H7 (cell line): ENCODE results near the gene APOBR. TPM values are rescaled to one million over a fixed set of nuclear protein-coding genes. Genes with fewer than 3 reads are reported as not detected.
"Not testable (repeated sequence)": the region's sequence is repeated elsewhere in the genome, so short reads cannot be mapped to it uniquely, and the experiment has no call there.

ENCODE experiments used
- DNase-seq: peaks from one replicate; pipeline ENCODE4 v3.0.0; 2012
- H3K27me3 ChIP-seq: 2 replicates; pipeline ENCODE4 v1.6.0; 2011; ENCODE audit warnings: mild to moderate bottlenecking, low read length; ENCODE audit not compliant: control insufficient read depth, insufficient read depth
- H3K36me3 ChIP-seq: replicated peaks from 2 replicates; pipeline ENCODE4 v1.5.1; 2011; ENCODE audit warnings: low read length; ENCODE audit not compliant: control insufficient read depth, insufficient read depth
- H3K4me3 ChIP-seq: 2 replicates; pipeline ENCODE4 v1.5.1; 2011; ENCODE audit warnings: low read depth, mild to moderate bottlenecking, control low read depth, low read length, moderate library complexity; ENCODE audit not compliant: insufficient read depth
- total RNA-seq: library from RNA; depleted of rRNA; stranded (reverse); fragments of >200 nt; shearing (Covaris generic); gene quantifications from 2 replicates; pipeline ENCODE4 v1.2.3, GENCODE V29; 2014; rRNA removed

APOBR gene
- total RNA-seq = not detected in 2 replicates

DNA sequence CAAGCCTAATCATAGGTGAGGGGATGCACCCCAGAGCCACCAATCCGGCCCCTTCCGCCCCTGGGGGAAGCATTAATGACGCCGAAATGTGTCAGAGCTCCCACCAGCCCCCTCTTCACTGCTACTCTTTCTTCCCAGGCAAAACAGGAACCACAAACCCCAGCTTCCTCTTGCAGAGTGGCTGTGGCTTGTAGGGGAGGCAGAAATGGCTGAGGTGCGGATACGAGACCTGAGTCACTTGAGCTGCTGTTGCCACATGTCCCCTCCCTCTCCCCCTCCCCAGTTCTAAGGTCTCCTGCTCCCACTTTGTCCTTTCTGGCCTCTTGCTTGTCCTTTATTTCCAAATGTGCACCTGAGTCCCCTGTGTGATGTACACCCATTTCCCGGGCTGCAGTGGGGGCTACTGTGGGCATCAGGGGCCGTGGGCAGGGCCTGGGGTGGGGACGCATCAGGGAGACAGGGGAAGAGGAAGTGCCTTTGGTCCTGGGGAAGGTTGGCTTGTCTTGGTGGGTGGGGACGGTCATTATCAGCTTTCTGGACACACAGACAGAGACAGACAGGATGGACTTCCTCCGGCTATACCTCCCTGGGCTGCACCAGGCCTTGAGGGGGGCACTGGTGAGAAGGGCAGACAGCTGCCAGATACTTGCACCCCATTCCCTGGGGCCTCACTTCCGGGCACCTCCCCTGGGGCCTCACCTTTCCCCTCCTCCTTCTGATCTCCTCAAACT, at the start of gene APOBR:
TSS of gene APOBR (plus strand) at position 523 of the 731 bp plus-strand sequence. CDS start at position 562, 39 bp downstream.
- H3K4me3 ChIP-seq = no peak within 1 kb of the TSS
- no peak for DNase-seq
- no peaks in the 10 kb centered on the region; the same call in none of the 2 replicates for H3K27me3 ChIP-seq
- H3K36me3 ChIP-seq = no peaks in the 10 kb centered on the region

DNA sequence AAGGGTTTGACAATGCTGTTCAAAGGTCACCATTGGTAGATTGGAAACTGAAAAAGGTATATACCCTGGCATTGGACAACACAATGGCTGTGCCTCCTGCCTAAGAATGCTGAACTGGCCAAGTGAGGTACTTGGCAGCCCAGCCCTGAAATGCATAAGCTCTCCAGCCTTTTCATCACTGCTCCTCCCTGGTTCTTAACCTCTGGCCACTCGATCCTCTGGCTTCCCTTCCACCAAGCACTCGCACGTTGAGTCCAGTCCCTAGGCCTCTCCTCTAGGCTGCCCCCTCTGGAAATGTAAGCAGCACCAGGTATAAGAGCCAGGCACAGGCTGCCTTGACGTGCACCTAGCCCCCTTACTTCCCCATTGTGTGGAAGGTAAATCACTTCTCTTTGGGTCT, 48.1 kb upstream of the APOBR start:
- DNase-seq, H3K27me3 ChIP-seq, H3K36me3 ChIP-seq, H3K4me3 ChIP-seq: not testable (repeated sequence)

DNA sequence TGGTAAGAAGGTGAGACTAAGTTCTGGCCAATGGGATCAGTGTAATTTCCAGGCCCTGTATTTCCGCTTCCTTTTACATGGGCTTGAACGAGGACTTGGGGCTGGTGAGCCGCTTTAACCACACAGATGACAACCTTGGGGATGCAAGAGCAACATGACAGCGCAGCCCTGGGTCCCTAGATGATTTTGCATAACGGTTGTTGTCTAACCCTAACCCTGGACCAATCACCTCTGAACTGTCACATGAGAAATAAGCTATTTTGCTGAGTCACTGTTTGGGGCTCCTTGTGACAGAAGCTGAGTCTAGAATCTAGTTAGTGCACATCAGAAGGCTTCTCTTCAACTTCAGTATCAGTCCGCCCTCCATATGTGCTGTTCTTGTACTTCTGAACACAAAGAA, 47.4 kb upstream of the APOBR start:
- H3K4me3 ChIP-seq, H3K27me3 ChIP-seq: not testable (repeated sequence)

GRCh38 chr16:28473714-28474265, 20.7 kb upstream of the APOBR start:
- Histone ChIP-seq H3K4me3 (no peak overlapping the region), H3K36me3 (no peaks in the 10 kb centered on the region; the same call in 1 of the 2 replicates), H3K27me3 (no peaks in the 10 kb centered on the region)
- DNase-seq = no peak

More for the DNA sequence above, 47.4 kb upstream of the APOBR start:
- not testable (repeated sequence) for DNase-seq, H3K36me3 ChIP-seq

DNA sequence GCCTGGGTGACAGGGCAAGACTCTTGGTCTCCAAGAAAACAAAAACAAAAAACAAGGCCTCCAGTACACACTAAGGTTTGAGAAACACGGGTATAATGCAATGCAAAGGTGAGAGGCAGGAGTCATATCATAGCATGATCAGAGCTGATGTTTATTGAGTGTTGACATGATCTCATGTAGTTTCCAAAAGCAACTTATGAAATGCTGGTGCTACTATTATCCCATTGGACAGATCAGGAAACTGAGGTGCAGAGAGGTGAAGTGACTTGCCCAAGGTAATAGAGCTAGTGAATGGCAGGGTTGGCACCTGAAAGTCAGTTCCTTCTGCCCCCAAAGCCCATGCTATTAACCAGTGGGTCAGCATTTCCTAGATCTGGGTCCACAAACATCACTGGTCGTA, 19.2 kb upstream of the APOBR start:
- Histone ChIP-seq H3K4me3 (no peak overlapping the region), H3K27me3 (no peaks in the 10 kb centered on the region), H3K36me3 (no peaks in the 10 kb centered on the region; the same call in 1 of the 2 replicates)
- DNase-seq = no peak

GRCh38 chr16:28477311-28477920, 17.0 kb upstream of the APOBR start:
- Histone ChIP-seq H3K36me3 (no peaks in the 10 kb centered on the region; the same call in 1 of the 2 replicates), H3K27me3 (no peaks in the 10 kb centered on the region), H3K4me3 (no peak overlapping the region)
- DNase-seq = no peak

GRCh38 chr16:28478506-28479180, 15.8 kb upstream of the APOBR start:
- H3K27me3 ChIP-seq = no peaks in the 10 kb centered on the region
- DNase-seq = no peak
- no peak overlapping the region for H3K4me3 ChIP-seq
- H3K36me3 ChIP-seq = no peaks in the 10 kb centered on the region; the same call in 1 of the 2 replicates

GRCh38 chr16:28482026-28482425, 12.4 kb upstream of the APOBR start:
- Histone ChIP-seq H3K36me3 (no peaks in the 10 kb centered on the region; the same call in none of the 2 replicates), H3K27me3 (no peaks in the 10 kb centered on the region), H3K4me3 (no peak overlapping the region)
- DNase-seq = no peak

GRCh38 chr16:28483361-28483760, 11.1 kb upstream of the APOBR start:
- not testable (repeated sequence) for H3K4me3 ChIP-seq, H3K27me3 ChIP-seq, H3K36me3 ChIP-seq, DNase-seq

GRCh38 chr16:28486266-28486665, 8.2 kb upstream of the APOBR start:
- H3K36me3 ChIP-seq = peaks cover 1% of the 10 kb centered on the region
- H3K4me3 ChIP-seq = no peak overlapping the region
- H3K27me3 ChIP-seq = no peaks in the 10 kb centered on the region
- no peak for DNase-seq

GRCh38 chr16:28491230-28491969, 3.0 kb upstream of the APOBR start:
- Histone ChIP-seq H3K36me3 (peaks cover 1% of the 10 kb centered on the region), H3K4me3 (peak overlapping the region; percentile 89), H3K27me3 (no peaks in the 10 kb centered on the region; the same call in none of the 2 replicates)
- DNase-seq = peak; percentile 83

DNA sequence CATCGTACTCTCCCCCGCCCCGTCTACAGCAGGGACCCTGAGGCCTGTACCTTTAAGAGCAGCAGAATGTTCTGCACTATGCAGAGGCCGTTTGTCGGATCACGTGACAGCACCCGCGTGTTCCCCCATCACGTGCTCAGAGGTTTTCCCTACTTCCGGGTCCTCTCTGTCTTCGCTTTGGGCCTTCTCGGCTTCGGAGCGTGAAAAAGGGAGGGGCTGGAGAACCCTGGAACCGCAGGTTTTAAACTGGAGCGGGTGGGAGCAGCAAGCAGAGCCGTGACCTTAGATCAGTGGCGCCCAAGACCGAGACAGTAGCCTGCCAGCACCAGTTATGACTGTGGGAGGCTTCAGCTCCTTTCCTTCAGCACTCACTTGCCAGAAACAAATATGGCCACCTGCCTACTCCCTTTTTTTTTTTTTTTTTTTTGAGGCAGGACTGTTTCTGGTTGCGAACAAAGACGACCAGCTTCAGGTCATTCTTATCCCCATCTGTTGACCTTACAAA, 2.4 kb upstream of the APOBR start, which contains the start of gene CLN3:
TSS of gene CLN3 (minus strand) at position 105 of the 505 bp plus-strand sequence. CDS start 315 bp downstream, outside the sequence.
- DNase-seq = peak; percentile 95
- no peaks in the 10 kb centered on the region; the same call in none of the 2 replicates for H3K27me3 ChIP-seq
- peaks cover 1% of the 10 kb centered on the region for H3K36me3 ChIP-seq
- peak within 1 kb of the TSS; percentile 89 for H3K4me3 ChIP-seq

GRCh38 chr16:28492511-28492910, 1.9 kb upstream of the APOBR start:
- peaks cover 1% of the 10 kb centered on the region; the same call in 1 of the 2 replicates for H3K36me3 ChIP-seq
- no peaks in the 10 kb centered on the region; the same call in none of the 2 replicates for H3K27me3 ChIP-seq
- peak overlapping the region; percentile 89 for H3K4me3 ChIP-seq
- no peak for DNase-seq
